Liver (tissue), 3 donors: ENCODE results near the gene ZIC2.

Source experiments
- ATF3 ChIP-seq: IDR thresholded peaks from 2 replicates; pipeline ENCODE4 v1.6.1; 2016; ENCODE audit warnings: antibody characterized with exemption
- CTCF ChIP-seq: fragments of 150-350 bp; IDR thresholded peaks from 2 replicates; pipeline ENCODE4 v1.5.1; 2017; ENCODE audit warnings: improper control_type of control experiment, low read depth, low read length; ENCODE audit not compliant: missing input control
- EGR1 ChIP-seq, 2 donors: IDR thresholded peaks; 2 replicates each; pipeline ENCODE4 v1.6.1; 2016 to 2018; ENCODE audit warnings: antibody characterized with exemption in 2 of 2, low read depth in 2 of 2
- FOXA1 ChIP-seq: IDR thresholded peaks from 2 replicates; pipeline ENCODE4 v1.6.1; 2016; ENCODE audit warnings: antibody characterized with exemption
- GABPA ChIP-seq, 2 donors: IDR thresholded peaks in 1 of 2; conservative IDR thresholded peaks in 1 of 2; 2 replicates each; pipeline ENCODE4 v1.6.1; 2016; ENCODE audit warnings: antibody characterized with exemption in 2 of 2, mild to moderate bottlenecking in 1 of 2, moderate library complexity in 1 of 2
- JUND ChIP-seq, 2 donors: IDR thresholded peaks; 2 replicates each; pipeline ENCODE4 v1.6.1; 2016; ENCODE audit warnings: antibody characterized with exemption in 2 of 2
- NR2F2 ChIP-seq: IDR thresholded peaks from 2 replicates; pipeline ENCODE4 v1.6.1; 2016; ENCODE audit warnings: antibody characterized with exemption
- RAD21 ChIP-seq, 2 donors: IDR thresholded peaks; 2 replicates each; pipeline ENCODE4 v1.6.1; 2016; ENCODE audit warnings: antibody characterized with exemption in 2 of 2, mild to moderate bottlenecking in 2 of 2
- SP1 ChIP-seq: IDR thresholded peaks from 2 replicates; pipeline ENCODE4 v1.6.1; 2018; ENCODE audit warnings: antibody characterized with exemption, mild to moderate bottlenecking
- TAF1 ChIP-seq: conservative IDR thresholded peaks from 2 replicates; pipeline ENCODE4 v1.6.1; 2016; ENCODE audit warnings: antibody characterized with exemption, mild to moderate bottlenecking
- YY1 ChIP-seq: IDR thresholded peaks from 2 replicates; pipeline ENCODE4 v1.6.1; 2016; ENCODE audit warnings: antibody characterized with exemption, mild to moderate bottlenecking
- ZBTB33 ChIP-seq: IDR thresholded peaks from 2 replicates; pipeline ENCODE4 v1.6.1; 2016; ENCODE audit warnings: antibody characterized with exemption
- TF ChIP-seq, protein P1 (sequence below): IDR thresholded peaks from 2 replicates; pipeline ENCODE4 v1.6.1; 2016; ENCODE audit warnings: antibody characterized with exemption
- TF ChIP-seq, protein P2 (sequence below): IDR thresholded peaks from 2 replicates; pipeline ENCODE4 v1.6.1; 2016; ENCODE audit warnings: antibody characterized with exemption, mild to moderate bottlenecking
- donor health status: healthy.
- donor health status: healthy.

- TF ChIP-seq CTCF (no peak), ATF3 (no peak), TAF1 (no peak), GABPA (IDR thresholded peaks at IDR 0.05 in 1 of 2, conservative IDR thresholded peaks at IDR 0.05 in 1 of 2) (no peak), EGR1 (IDR thresholded peaks at IDR 0.05; ENCODE audit: low read depth in 2 of 2) (no peak), JUND (IDR thresholded peaks at IDR 0.05) (no peak), SP1 (no peak), YY1 (no peak), FOXA1 (no peak), ZBTB33 (no peak), NR2F2 (no peak), RAD21 (IDR thresholded peaks at IDR 0.05) (no peak)
- TF ChIP-seq, protein P1, sequence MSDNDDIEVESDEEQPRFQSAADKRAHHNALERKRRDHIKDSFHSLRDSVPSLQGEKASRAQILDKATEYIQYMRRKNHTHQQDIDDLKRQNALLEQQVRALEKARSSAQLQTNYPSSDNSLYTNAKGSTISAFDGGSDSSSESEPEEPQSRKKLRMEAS, result no peak
- TF ChIP-seq, protein P2, sequence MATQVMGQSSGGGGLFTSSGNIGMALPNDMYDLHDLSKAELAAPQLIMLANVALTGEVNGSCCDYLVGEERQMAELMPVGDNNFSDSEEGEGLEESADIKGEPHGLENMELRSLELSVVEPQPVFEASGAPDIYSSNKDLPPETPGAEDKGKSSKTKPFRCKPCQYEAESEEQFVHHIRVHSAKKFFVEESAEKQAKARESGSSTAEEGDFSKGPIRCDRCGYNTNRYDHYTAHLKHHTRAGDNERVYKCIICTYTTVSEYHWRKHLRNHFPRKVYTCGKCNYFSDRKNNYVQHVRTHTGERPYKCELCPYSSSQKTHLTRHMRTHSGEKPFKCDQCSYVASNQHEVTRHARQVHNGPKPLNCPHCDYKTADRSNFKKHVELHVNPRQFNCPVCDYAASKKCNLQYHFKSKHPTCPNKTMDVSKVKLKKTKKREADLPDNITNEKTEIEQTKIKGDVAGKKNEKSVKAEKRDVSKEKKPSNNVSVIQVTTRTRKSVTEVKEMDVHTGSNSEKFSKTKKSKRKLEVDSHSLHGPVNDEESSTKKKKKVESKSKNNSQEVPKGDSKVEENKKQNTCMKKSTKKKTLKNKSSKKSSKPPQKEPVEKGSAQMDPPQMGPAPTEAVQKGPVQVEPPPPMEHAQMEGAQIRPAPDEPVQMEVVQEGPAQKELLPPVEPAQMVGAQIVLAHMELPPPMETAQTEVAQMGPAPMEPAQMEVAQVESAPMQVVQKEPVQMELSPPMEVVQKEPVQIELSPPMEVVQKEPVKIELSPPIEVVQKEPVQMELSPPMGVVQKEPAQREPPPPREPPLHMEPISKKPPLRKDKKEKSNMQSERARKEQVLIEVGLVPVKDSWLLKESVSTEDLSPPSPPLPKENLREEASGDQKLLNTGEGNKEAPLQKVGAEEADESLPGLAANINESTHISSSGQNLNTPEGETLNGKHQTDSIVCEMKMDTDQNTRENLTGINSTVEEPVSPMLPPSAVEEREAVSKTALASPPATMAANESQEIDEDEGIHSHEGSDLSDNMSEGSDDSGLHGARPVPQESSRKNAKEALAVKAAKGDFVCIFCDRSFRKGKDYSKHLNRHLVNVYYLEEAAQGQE, result no peak
These were observed 7.9 kb downstream of the ZIC2 start for GRCh38 chr13:99989276-99990125.
